B cell (primary cell): ENCODE measurements around the gene SLC27A1. TPM values are rescaled to one million over a fixed set of nuclear protein-coding genes. Genes with fewer than 3 reads are reported as not detected.
A peak's percentile ranks its signal among the peaks of the same experiment; 100 is the strongest.

Experiments
- ATAC-seq: fragments of 200-7000 bp; cut with Tn5 transposase; one replicate; pipeline ENCODE4 v1.10.0; 2021; ENCODE audit warnings: low read depth, mild to moderate bottlenecking, moderate number of reproducible peaks, moderate library complexity
- CTCF ChIA-PET: fragments of 350-600 bp; sonication (Branson Sonifier 250); formaldehyde crosslinking; loops from one replicate; lab custom pipeline; 2021; ENCODE audit warnings: antibody characterized with exemption, inconsistent platforms; lab: Charles Lee
- POLR2A ChIA-PET: fragments of 350-600 bp; sonication (Branson Sonifier 250); formaldehyde crosslinking; loops from one replicate; lab custom pipeline; 2021; ENCODE audit warnings: antibody characterized with exemption; lab: Charles Lee
- DNase-seq: peaks from one replicate; pipeline ENCODE4 v3.0.0; 2013
- H2AFZ ChIP-seq: 2 replicates; pipeline ENCODE4 v1.6.1; 2012; ENCODE audit warnings: mild to moderate bottlenecking, low read depth, low read length; ENCODE audit not compliant: insufficient read depth, poor library complexity, severe bottlenecking
- H3K27ac ChIP-seq, 2 donors: 1 replicate in 1 of 2; 2 replicates in 1 of 2; pipeline ENCODE4 v1.5.1; 2012 to 2013; ENCODE audit warnings: low read length in 2 of 2, mild to moderate bottlenecking in 2 of 2, moderate library complexity in 1 of 2
- H3K27me3 ChIP-seq, 4 experiments: fragments of 200-600 bp in 1 of 4; sonication (generic) in 1 of 4; replicated peaks in 1 of 4; 1 replicate in 2 of 4; 2 replicates in 2 of 4; pipeline versions ENCODE4 v1.6.1 to v1.7.0; 2013 to 2016; ENCODE audit warnings: low read length in 3 of 4, mild to moderate bottlenecking in 2 of 4, mixed read lengths in 1 of 4, moderate library complexity in 1 of 4; ENCODE audit not compliant: insufficient read depth in 4 of 4, control insufficient read depth in 3 of 4; ENCODE audit errors: control extremely low read depth in 1 of 4
- H3K36me3 ChIP-seq, 2 experiments: replicated peaks in 1 of 2; 1 replicate in 1 of 2; 2 replicates in 1 of 2; pipeline versions ENCODE4 v1.6.1 to v1.7.1; 2013; ENCODE audit warnings: low read length in 1 of 2; ENCODE audit not compliant: insufficient read depth in 2 of 2, control insufficient read depth in 1 of 2; ENCODE audit errors: control extremely low read depth in 1 of 2, extremely low read depth in 1 of 2
- H3K4me1 ChIP-seq, 2 donors: fragments of 200-600 bp in 1 of 2; sonication (generic) in 1 of 2; 1 replicate in 1 of 2; 2 replicates in 1 of 2; pipeline versions ENCODE4 v1.5.1 to v1.6.1; 2013 to 2017; ENCODE audit warnings: low read length in 2 of 2; ENCODE audit not compliant: control insufficient read depth in 2 of 2, insufficient read depth in 2 of 2
- H3K4me2 ChIP-seq: replicated peaks from 2 replicates; pipeline ENCODE3; 2012; ENCODE audit warnings: mild to moderate bottlenecking, low read depth, low read length; ENCODE audit not compliant: poor library complexity, severe bottlenecking
- H3K4me3 ChIP-seq, 5 experiments: fragments of 200-600 bp in 1 of 5; sonication (generic) in 1 of 5; 1 replicate in 3 of 5; 2 replicates in 2 of 5; pipeline versions ENCODE4 v1.5.1 to v1.7.0; 2011 to 2016; ENCODE audit warnings: low read length in 4 of 5, mild to moderate bottlenecking in 4 of 5, low read depth in 2 of 5, control low read depth in 1 of 5, moderate library complexity in 1 of 5; ENCODE audit not compliant: insufficient read depth in 1 of 5; ENCODE audit errors: control extremely low read depth in 1 of 5, extremely low read depth in 1 of 5
- H3K79me2 ChIP-seq: fragments of 200-600 bp; sonication (generic); one replicate; pipeline ENCODE4 v1.6.0; 2016; ENCODE audit warnings: low read length; ENCODE audit not compliant: control insufficient read depth, insufficient read depth
- H3K9ac ChIP-seq: fragments of 200-600 bp; sonication (generic); 2 replicates; pipeline ENCODE4 v1.6.1; 2017; ENCODE audit warnings: mild to moderate bottlenecking, low read length, moderate library complexity
- H3K9me3 ChIP-seq, 3 donors: one replicate each; pipeline versions ENCODE4 v1.6.1 to v1.7.1; 2013; ENCODE audit warnings: low read length in 2 of 3; ENCODE audit not compliant: control insufficient read depth in 2 of 3, insufficient read depth in 1 of 3; ENCODE audit errors: control extremely low read depth in 1 of 3
- H4K20me1 ChIP-seq: 2 replicates; pipeline ENCODE4 v1.6.0; 2012; ENCODE audit warnings: mild to moderate bottlenecking, low read length; ENCODE audit not compliant: insufficient read depth, control insufficient read depth, poor library complexity, severe bottlenecking
- H3K27ac Mint-ChIP-seq: one replicate; pipeline ENCODE4 v1.8.0; 2021; ENCODE audit warnings: mixed read lengths
- H3K27me3 Mint-ChIP-seq: one replicate; pipeline ENCODE4 v1.8.0; 2021; ENCODE audit warnings: mixed read lengths
- H3K4me1 Mint-ChIP-seq: one replicate; pipeline ENCODE4 v1.8.0; 2021; ENCODE audit warnings: mixed read lengths
- H3K4me3 Mint-ChIP-seq: one replicate; pipeline ENCODE4 v1.8.0; 2021; ENCODE audit warnings: mixed read lengths
- H3K9me3 Mint-ChIP-seq: one replicate; pipeline ENCODE4 v1.8.0; 2022; ENCODE audit warnings: mixed read lengths; ENCODE audit not compliant: insufficient read depth
- CTCF ChIP-seq: fragments of 200-600 bp; IDR thresholded peaks from one replicate; pipeline ENCODE4 v1.8.0; 2022; ENCODE audit warnings: antibody characterized with exemption, mild to moderate bottlenecking
- EZH2 ChIP-seq: IDR thresholded peaks from 2 replicates; pipeline ENCODE4 v1.6.1; 2012; ENCODE audit warnings: borderline replicate concordance, low read depth, mild to moderate bottlenecking, moderate library complexity, low read length; ENCODE audit not compliant: insufficient read depth, poor library complexity, severe bottlenecking
- WGBS: methylation state at CpG from one replicate; pipeline ENCODE4 v1.1.5; 2013; ENCODE audit warnings: missing lambda C conversion rate; ENCODE audit not compliant: insufficient coverage; 5-methylcytosine and 5-hydroxymethylcytosine counted together
- intact Hi-C: fragments of 100-400 bp; cut with micrococcal nuclease; formaldehyde crosslinking; loops from one replicate; pipeline ENCODE4 v1.10.0; 2022
- polyA plus RNA-seq: library from polyadenylated mRNA; depleted of rRNA; stranded (reverse); fragments of >200 nt; gene quantifications from 2 replicates; pipeline ENCODE4 v1.2.3, GENCODE V29; 2012
- total RNA-seq, 2 donors: library from RNA; stranded (reverse); fragments of 120-200 nt in 1 of 2; gene quantifications; 1 replicate in 1 of 2; 2 replicates in 1 of 2; pipeline versions ENCODE4 v1.2.3 to v1.2.4, GENCODE V29; 2013 to 2022

SLC27A1 gene
- total and polyA plus RNA-seq, 2 donors (not counting 1 experiment from before 2014, with no cell fraction given) = 5.1 to 9.5 TPM

GRCh38 chr19:17488593-17489391, 18.5 kb downstream of the SLC27A1 start:
- peak overlapping the region; percentile 18 for H2AFZ ChIP-seq
- peak overlapping the region; percentile 26 for H3K27ac Mint-ChIP-seq
- no peaks in the 10 kb centered on the region for H4K20me1 ChIP-seq
- no peak overlapping the region for H3K27ac ChIP-seq
- 16% methylated on average over 20 of the region's 31 CpGs for WGBS
- H3K9ac ChIP-seq = peak overlapping the region; percentile 44
- H3K79me2 ChIP-seq = no peaks in the 10 kb centered on the region
- ATAC-seq = peak; percentile 100
- no peaks in the 10 kb centered on the region for H3K9me3 ChIP-seq
- POLR2A ChIA-PET = no interaction called here
- H3K27me3 ChIP-seq = no peaks in the 10 kb centered on the region
- TF ChIP-seq CTCF (no peak), EZH2 (no peak)
- no peaks in the 10 kb centered on the region for H3K27me3 Mint-ChIP-seq
- peak overlapping the region; percentile 75 for H3K4me2 ChIP-seq
- peaks cover 9 to 20% of the 10 kb centered on the region in 2 donors for H3K4me1 ChIP-seq
- CTCF ChIA-PET = interaction anchor here (0.9 to 1.3 kb wide), 2 partner anchors 49 to 85 kb away, joined by 3 to 5 read pairs; no protein-coding TSS in a partner anchor
- no peaks in the 10 kb centered on the region for H3K36me3 ChIP-seq
- peak overlapping the region in 3 of 5 experiments; percentile 21 to 43 (median 42) for H3K4me3 ChIP-seq
- H3K9me3 Mint-ChIP-seq = no peaks in the 10 kb centered on the region
- intact Hi-C loops = loop anchor here (1.0 kb wide), 1 partner anchor 18 kb away; the partner anchor contains the start of gene SLC27A1
- peaks cover 13% of the 10 kb centered on the region for H3K4me1 Mint-ChIP-seq
- DNase-seq = peak; percentile 81
- peak overlapping the region; percentile 73 for H3K4me3 Mint-ChIP-seq
